Stimulated activated memory B cell treated with anti-CD40 and anti-IgM and Interleukin-4, amounts not matched to agents 10 μg/mL and 1 μg/mL and 100 μg/mL, for 72 hours (primary cell): ENCODE measurements around the gene NAIF1.
A peak's percentile ranks its signal among the peaks of the same experiment; 100 is the strongest.
"Not testable (repeated sequence)": the region's sequence is repeated elsewhere in the genome, so short reads cannot be mapped to it uniquely, and the experiment has no call there.

Source experiments
- ATAC-seq: fragments of 150-1000 bp; cut with Tn5 transposase; 2 replicates; pipeline ENCODE4 v1.10.0; 2021
- H3K27ac Mint-ChIP-seq: one replicate; pipeline ENCODE4 v1.8.0; 2022; ENCODE audit warnings: mild to moderate bottlenecking, mixed read lengths
- H3K27me3 Mint-ChIP-seq: one replicate; pipeline ENCODE4 v1.8.0; 2022; ENCODE audit warnings: mixed read lengths
- H3K36me3 Mint-ChIP-seq: one replicate; pipeline ENCODE4 v1.8.0; 2022; ENCODE audit warnings: mixed read lengths
- H3K4me1 Mint-ChIP-seq: one replicate; pipeline ENCODE4 v1.8.0; 2022; ENCODE audit warnings: mixed read lengths
- H3K4me3 Mint-ChIP-seq: one replicate; pipeline ENCODE4 v1.8.0; 2022; ENCODE audit warnings: mild to moderate bottlenecking, moderate library complexity, mixed read lengths
- H3K9me3 Mint-ChIP-seq: one replicate; pipeline ENCODE4 v1.8.0; 2022; ENCODE audit warnings: mixed read lengths

Gene NAIF1, protein sequence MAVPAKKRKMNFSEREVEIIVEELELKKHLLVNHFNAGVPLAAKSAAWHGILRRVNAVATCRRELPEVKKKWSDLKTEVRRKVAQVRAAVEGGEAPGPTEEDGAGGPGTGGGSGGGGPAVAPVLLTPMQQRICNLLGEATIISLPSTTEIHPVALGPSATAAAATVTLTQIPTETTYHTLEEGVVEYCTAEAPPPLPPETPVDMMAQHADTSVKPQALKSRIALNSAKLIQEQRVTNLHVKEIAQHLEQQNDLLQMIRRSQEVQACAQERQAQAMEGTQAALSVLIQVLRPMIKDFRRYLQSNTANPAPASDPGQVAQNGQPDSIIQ

GRCh38 chr9:128066713-128067644 is at the start of gene NAIF1:
TSS of gene NAIF1 (minus strand) at chr9:128067320. CDS start at chr9:128067101, 219 bp downstream.
- peaks cover 13% of the 10 kb centered on the region for H3K36me3 Mint-ChIP-seq
- H3K27me3 Mint-ChIP-seq: no peaks in the 10 kb centered on the region
- peaks cover 57% of the 10 kb centered on the region for H3K4me1 Mint-ChIP-seq
- peak; percentile 86 for ATAC-seq
- no peaks in the 10 kb centered on the region for H3K9me3 Mint-ChIP-seq
- H3K27ac Mint-ChIP-seq: no peak within 1 kb of the TSS
- H3K4me3 Mint-ChIP-seq: no peak within 1 kb of the TSS

GRCh38 chr9:128116104-128117083 is 49.3 kb upstream of the NAIF1 start:
- Mint-ChIP-seq H3K27ac (peak overlapping the region; percentile 83), H3K9me3 (no peaks in the 10 kb centered on the region), H3K27me3 (no peaks in the 10 kb centered on the region), H3K36me3 (peaks cover 17% of the 10 kb centered on the region), H3K4me1 (peaks cover 46% of the 10 kb centered on the region), H3K4me3 (peak overlapping the region; percentile 37)
- no peak for ATAC-seq

GRCh38 chr9:128115187-128116103 is 48.3 kb upstream of the NAIF1 start:
- Mint-ChIP-seq H3K4me3 (peak overlapping the region; percentile 37), H3K27ac (peak overlapping the region; percentile 83), H3K9me3 (no peaks in the 10 kb centered on the region), H3K27me3 (no peaks in the 10 kb centered on the region), H3K36me3 (peaks cover 21% of the 10 kb centered on the region), H3K4me1 (peaks cover 46% of the 10 kb centered on the region)
- peak; percentile 94 for ATAC-seq

GRCh38 chr9:128114326-128115186 is 47.4 kb upstream of the NAIF1 start:
- no peak for ATAC-seq
- Mint-ChIP-seq H3K9me3 (no peaks in the 10 kb centered on the region), H3K27ac (peak overlapping the region; percentile 83), H3K36me3 (peaks cover 25% of the 10 kb centered on the region), H3K4me1 (peaks cover 46% of the 10 kb centered on the region), H3K27me3 (no peaks in the 10 kb centered on the region), H3K4me3 (peak overlapping the region; percentile 13)

DNA sequence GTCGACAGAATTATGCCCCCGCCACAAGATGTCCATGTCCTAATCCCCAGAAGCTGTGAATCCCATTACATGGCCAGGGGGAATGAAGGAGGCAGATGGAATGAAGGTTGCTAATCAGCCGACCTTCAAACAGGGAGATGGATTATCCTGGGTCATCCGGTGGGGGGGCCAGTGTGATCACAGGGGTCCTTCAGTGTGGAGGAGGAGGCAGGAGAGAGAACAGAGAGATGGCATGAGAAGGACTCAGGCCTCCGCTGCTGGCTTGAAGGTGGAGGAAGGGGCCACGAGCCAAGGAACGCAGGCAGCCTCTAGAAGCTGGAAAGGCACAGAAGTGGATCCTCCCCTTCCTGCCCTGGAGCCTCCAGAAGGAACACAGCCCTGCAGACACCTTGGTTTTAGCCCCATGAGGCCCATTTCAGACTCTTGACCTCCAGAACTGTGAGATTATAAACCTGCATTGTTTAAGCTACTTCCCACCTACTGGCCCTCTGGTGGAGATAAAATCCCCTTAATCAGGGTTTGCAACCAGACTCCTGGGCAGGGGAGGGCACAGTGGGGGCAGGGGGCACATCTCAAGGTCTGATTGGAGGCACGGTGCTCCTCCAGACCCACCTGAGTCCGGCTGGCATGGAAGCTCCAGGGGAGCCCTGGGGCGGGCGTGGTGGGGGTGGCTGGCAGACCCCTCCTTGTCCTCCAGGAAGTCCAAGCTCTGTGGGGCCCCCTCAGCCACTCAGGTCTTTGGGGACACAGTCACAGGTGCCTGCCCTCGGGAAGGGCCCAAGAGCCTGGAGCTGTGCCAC is 46.6 kb upstream of the NAIF1 start:
- Mint-ChIP-seq H3K27ac (peak overlapping the region; percentile 83), H3K4me1 (peaks cover 46% of the 10 kb centered on the region), H3K27me3 (no peaks in the 10 kb centered on the region), H3K36me3 (peaks cover 28% of the 10 kb centered on the region), H3K9me3 (no peaks in the 10 kb centered on the region), H3K4me3 (no peak overlapping the region)
- no peak for ATAC-seq

- H3K27ac Mint-ChIP-seq: peak overlapping the region; percentile 55
- not testable (repeated sequence) for H3K9me3 Mint-ChIP-seq, H3K27me3 Mint-ChIP-seq, ATAC-seq, H3K4me3 Mint-ChIP-seq
- H3K4me1 Mint-ChIP-seq: peaks cover 37% of the 10 kb centered on the region
- peaks cover 41% of the 10 kb centered on the region for H3K36me3 Mint-ChIP-seq
Observed at GRCh38 chr9:128111726-128112125, 44.6 kb upstream of the NAIF1 start.

GRCh38 chr9:128109050-128109709 is 42.1 kb upstream of the NAIF1 start:
- Mint-ChIP-seq H3K4me3 (no peak overlapping the region), H3K27ac (no peak overlapping the region), H3K27me3 (no peaks in the 10 kb centered on the region), H3K9me3 (no peaks in the 10 kb centered on the region), H3K4me1 (peaks cover 12% of the 10 kb centered on the region), H3K36me3 (peaks cover 48% of the 10 kb centered on the region)
- no peak for ATAC-seq

- H3K4me3 Mint-ChIP-seq: no peak overlapping the region
Observed at GRCh38 chr9:128108269-128109049, 41.3 kb upstream of the NAIF1 start.

DNA sequence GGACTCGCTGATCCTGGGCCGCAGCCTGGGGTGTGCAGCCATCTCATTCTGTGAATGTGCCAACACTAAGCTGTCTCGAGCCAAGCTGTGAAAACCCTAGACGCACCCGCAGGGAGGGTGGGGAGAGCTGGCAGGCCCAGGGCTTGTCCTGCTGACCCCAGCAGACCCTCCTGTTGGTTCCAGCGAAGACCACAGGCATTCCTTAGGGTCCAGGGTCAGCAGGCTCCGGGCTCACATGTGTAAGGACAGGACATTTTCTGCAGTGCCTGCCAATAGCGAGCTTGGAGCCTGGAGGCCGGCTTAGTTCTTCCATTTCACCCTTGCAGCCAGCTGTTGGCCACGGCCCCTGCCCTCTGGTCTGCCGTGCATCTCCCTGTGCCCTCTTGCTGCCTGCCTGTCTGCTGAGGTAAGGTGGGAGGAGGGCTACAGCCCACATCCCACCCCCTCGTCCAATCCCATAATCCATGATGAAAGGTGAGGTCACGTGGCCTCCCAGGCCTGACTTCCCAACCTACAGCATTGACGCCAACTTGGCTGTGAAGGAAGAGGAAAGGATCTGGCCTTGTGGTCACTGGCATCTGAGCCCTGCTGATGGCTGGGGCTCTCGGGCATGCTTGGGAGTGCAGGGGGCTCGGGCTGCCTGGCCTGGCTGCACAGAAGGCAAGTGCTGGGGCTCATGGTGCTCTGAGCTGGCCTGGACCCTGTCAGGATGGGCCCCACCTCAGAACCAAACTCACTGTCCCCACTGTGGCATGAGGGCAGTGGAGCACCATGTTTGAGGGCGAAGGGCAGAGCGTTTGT is 40.5 kb upstream of the NAIF1 start:
- ATAC-seq: no peak
- Mint-ChIP-seq H3K9me3 (no peaks in the 10 kb centered on the region), H3K4me1 (peaks cover 6% of the 10 kb centered on the region), H3K36me3 (peaks cover 51% of the 10 kb centered on the region), H3K27me3 (no peaks in the 10 kb centered on the region), H3K27ac (no peak overlapping the region), H3K4me3 (no peak overlapping the region)

More at GRCh38 chr9:128108269-128109049, 41.3 kb upstream of the NAIF1 start:
- H3K9me3 Mint-ChIP-seq: no peaks in the 10 kb centered on the region
- no peak overlapping the region for H3K27ac Mint-ChIP-seq
- H3K27me3 Mint-ChIP-seq: no peaks in the 10 kb centered on the region
- ATAC-seq: no peak
- H3K4me1 Mint-ChIP-seq: peaks cover 9% of the 10 kb centered on the region
- peaks cover 46% of the 10 kb centered on the region for H3K36me3 Mint-ChIP-seq

- no peak overlapping the region for H3K27ac Mint-ChIP-seq
- H3K36me3 Mint-ChIP-seq: peaks cover 57% of the 10 kb centered on the region
- peaks cover 6% of the 10 kb centered on the region for H3K4me1 Mint-ChIP-seq
Observed at GRCh38 chr9:128106940-128107467, 39.9 kb upstream of the NAIF1 start.

More at GRCh38 chr9:128106940-128107467, 39.9 kb upstream of the NAIF1 start:
- no peak for ATAC-seq
- Mint-ChIP-seq H3K27me3 (no peaks in the 10 kb centered on the region), H3K4me3 (no peak overlapping the region), H3K9me3 (no peaks in the 10 kb centered on the region)
